Thyroid gland (tissue), 4 donors: ENCODE results near the gene CCK.

ENCODE experiments used
- POLR2A ChIP-seq, 2 donors: fragments of 450-650 bp; IDR thresholded peaks; one replicate each; pipeline ENCODE4 v1.6.1; 2017; ENCODE audit warnings: antibody characterized with exemption in 2 of 2, mild to moderate bottlenecking in 2 of 2, moderate library complexity in 1 of 2
- TF ChIP-seq, protein P1 (sequence below), 6 experiments: fragments of 200-600 bp in 3 of 6; fragments of 450-650 bp in 3 of 6; sonication (generic) in 3 of 6; IDR thresholded peaks; one replicate each; pipeline ENCODE4 v1.5.1; 2016 to 2019; ENCODE audit warnings: antibody characterized with exemption in 6 of 6, mild to moderate bottlenecking in 2 of 6, inconsistent platforms in 1 of 6, moderate library complexity in 1 of 6

GRCh38 chr3:42300778-42301177 is 34.8 kb upstream of the CCK start:
- TF ChIP-seq, protein P1, sequence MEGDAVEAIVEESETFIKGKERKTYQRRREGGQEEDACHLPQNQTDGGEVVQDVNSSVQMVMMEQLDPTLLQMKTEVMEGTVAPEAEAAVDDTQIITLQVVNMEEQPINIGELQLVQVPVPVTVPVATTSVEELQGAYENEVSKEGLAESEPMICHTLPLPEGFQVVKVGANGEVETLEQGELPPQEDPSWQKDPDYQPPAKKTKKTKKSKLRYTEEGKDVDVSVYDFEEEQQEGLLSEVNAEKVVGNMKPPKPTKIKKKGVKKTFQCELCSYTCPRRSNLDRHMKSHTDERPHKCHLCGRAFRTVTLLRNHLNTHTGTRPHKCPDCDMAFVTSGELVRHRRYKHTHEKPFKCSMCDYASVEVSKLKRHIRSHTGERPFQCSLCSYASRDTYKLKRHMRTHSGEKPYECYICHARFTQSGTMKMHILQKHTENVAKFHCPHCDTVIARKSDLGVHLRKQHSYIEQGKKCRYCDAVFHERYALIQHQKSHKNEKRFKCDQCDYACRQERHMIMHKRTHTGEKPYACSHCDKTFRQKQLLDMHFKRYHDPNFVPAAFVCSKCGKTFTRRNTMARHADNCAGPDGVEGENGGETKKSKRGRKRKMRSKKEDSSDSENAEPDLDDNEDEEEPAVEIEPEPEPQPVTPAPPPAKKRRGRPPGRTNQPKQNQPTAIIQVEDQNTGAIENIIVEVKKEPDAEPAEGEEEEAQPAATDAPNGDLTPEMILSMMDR (IDR thresholded peaks at IDR 0.05) = no peak
- no peak for TF ChIP-seq POLR2A (IDR thresholded peaks at IDR 0.05)
